SH-SY5Y (cell line): ENCODE measurements around the gene TMEM266.

Source experiments
- GATA2 ChIP-seq: IDR thresholded peaks from 2 replicates; pipeline ENCODE4 v1.6.1; 2011; ENCODE audit warnings: mild to moderate bottlenecking, low read depth, low read length
- GATA3 ChIP-seq: IDR thresholded peaks from 2 replicates; pipeline ENCODE4 v1.6.1; 2011; ENCODE audit warnings: low read depth, mild to moderate bottlenecking, low read length, moderate library complexity

Gene TMEM266

GRCh38 chr15:76159282-76159681, 99.5 kb downstream of the TMEM266 start:
- TF ChIP-seq GATA3 (no peak), GATA2 (no peak)

GRCh38 chr15:76160426-76161152, 100.8 kb downstream of the TMEM266 start:
- TF ChIP-seq GATA3 (no peak), GATA2 (no peak)

- TF ChIP-seq GATA2 (no peak), GATA3 (no peak)
Observed at GRCh38 chr15:76161153-76162035, 101.6 kb downstream of the TMEM266 start.

GRCh38 chr15:76162036-76162398, 102.2 kb downstream of the TMEM266 start:
- TF ChIP-seq GATA3, result no peak
- no peak for TF ChIP-seq GATA2

GRCh38 chr15:76162784-76163456, 103.1 kb downstream of the TMEM266 start:
- no peak for TF ChIP-seq GATA2
- TF ChIP-seq GATA3, result no peak

GRCh38 chr15:76163457-76164295, 103.9 kb downstream of the TMEM266 start:
- TF ChIP-seq GATA2 (no peak), GATA3 (no peak)

GRCh38 chr15:76164602-76165001, 104.8 kb downstream of the TMEM266 start:
- TF ChIP-seq GATA3, result no peak
- no peak for TF ChIP-seq GATA2

GRCh38 chr15:76165951-76166350, 106.2 kb downstream of the TMEM266 start:
- TF ChIP-seq GATA3 (no peak), GATA2 (no peak)

- TF ChIP-seq GATA3 (no peak), GATA2 (no peak)
Observed at GRCh38 chr15:76168237-76168984, 108.6 kb downstream of the TMEM266 start.

GRCh38 chr15:76169018-76169417, 109.2 kb downstream of the TMEM266 start:
- TF ChIP-seq GATA3 (no peak), GATA2 (no peak)

GRCh38 chr15:76169911-76170800, 110.4 kb downstream of the TMEM266 start:
- TF ChIP-seq GATA2, result no peak
- TF ChIP-seq GATA3, result no peak

GRCh38 chr15:76172782-76173181, 113.0 kb downstream of the TMEM266 start:
- no peak for TF ChIP-seq GATA3
- TF ChIP-seq GATA2, result no peak

- TF ChIP-seq GATA2 (no peak), GATA3 (no peak)
Observed at GRCh38 chr15:76173317-76173834, 113.6 kb downstream of the TMEM266 start.

- TF ChIP-seq GATA2 (no peak), GATA3 (no peak)
Observed at GRCh38 chr15:76174654-76175053, 114.9 kb downstream of the TMEM266 start.
